GM23338 (cell line): Measurements from ENCODE around the gene SMAP2. TPM values are rescaled to one million over a fixed set of nuclear protein-coding genes. Genes with fewer than 3 reads are reported as not detected.

Experiments
- ATAC-seq: fragments of 200-7000 bp; cut with Tn5 transposase; 3 replicates; pipeline ENCODE4 v1.9.1; 2020
- DNase-seq: peaks from one replicate; pipeline ENCODE4 v3.0.0-alpha.2; 2015; ENCODE audit warnings: low spot score
- H2AFZ ChIP-seq: fragments of 200-600 bp; sonication (generic); 2 replicates; pipeline ENCODE4 v1.8.0; 2016; ENCODE audit warnings: antibody characterized with exemption, mild to moderate bottlenecking, moderate library complexity
- H3F3A ChIP-seq: fragments of 200-600 bp; sonication (generic); replicated peaks from 2 replicates; pipeline ENCODE4 v1.8.0; 2017; ENCODE audit warnings: antibody characterized with exemption, mixed run types, low read depth
- H3K27ac ChIP-seq: fragments of 200-600 bp; sonication (generic); 2 replicates; pipeline ENCODE4 v1.6.1; 2016; ENCODE audit warnings: low read depth
- H3K27me3 ChIP-seq: fragments of 200-600 bp; sonication (generic); 2 replicates; pipeline ENCODE4 v1.8.0; 2016; ENCODE audit warnings: mild to moderate bottlenecking, mixed run types, moderate library complexity; ENCODE audit not compliant: insufficient read depth
- H3K36me3 ChIP-seq: fragments of 200-600 bp; sonication (generic); 2 replicates; pipeline ENCODE4 v1.8.0; 2016; ENCODE audit warnings: mild to moderate bottlenecking; ENCODE audit not compliant: insufficient read depth
- H3K4me1 ChIP-seq: fragments of 200-600 bp; sonication (generic); 2 replicates; pipeline ENCODE4 v1.8.0; 2016; ENCODE audit warnings: mild to moderate bottlenecking, moderate library complexity; ENCODE audit not compliant: insufficient read depth
- H3K4me2 ChIP-seq: fragments of 200-600 bp; sonication (generic); 2 replicates; pipeline ENCODE4 v1.7.1; 2017; ENCODE audit warnings: mixed run types
- H3K4me3 ChIP-seq: fragments of 200-600 bp; sonication (generic); 2 replicates; pipeline ENCODE4 v1.6.1; 2016; ENCODE audit warnings: mixed run types
- H3K79me2 ChIP-seq: fragments of 200-600 bp; sonication (generic); replicated peaks from 2 replicates; pipeline ENCODE4 v1.8.0; 2017; ENCODE audit warnings: mild to moderate bottlenecking; ENCODE audit not compliant: insufficient read depth
- H3K9me2 ChIP-seq: fragments of 200-600 bp; sonication (generic); 2 replicates; pipeline ENCODE4 v1.8.0; 2017; ENCODE audit not compliant: insufficient read depth
- H4K20me1 ChIP-seq: fragments of 200-600 bp; sonication (generic); replicated peaks from 2 replicates; pipeline ENCODE4 v1.8.0; 2017; ENCODE audit warnings: mild to moderate bottlenecking; ENCODE audit not compliant: insufficient read depth
- H3K27ac Mint-ChIP-seq: 2 replicates; pipeline ENCODE4 v1.8.0; 2020; ENCODE audit warnings: inconsistent platforms, mild to moderate bottlenecking, moderate library complexity, mixed read lengths
- H3K27me3 Mint-ChIP-seq: 3 replicates; pipeline ENCODE4 v1.8.0; 2022; ENCODE audit warnings: low read depth, mild to moderate bottlenecking, moderate library complexity, mixed read lengths, inconsistent platforms; ENCODE audit not compliant: insufficient read depth, poor library complexity
- H3K36me3 Mint-ChIP-seq: 3 replicates; pipeline ENCODE4 v1.8.0; 2021; ENCODE audit warnings: low read depth, mild to moderate bottlenecking, inconsistent platforms, moderate library complexity, mixed read lengths
- H3K4me1 Mint-ChIP-seq: 3 replicates; pipeline ENCODE4 v1.8.0; 2020; ENCODE audit warnings: mild to moderate bottlenecking, inconsistent platforms, mixed read lengths
- H3K4me3 Mint-ChIP-seq: 3 replicates; pipeline ENCODE4 v1.8.0; 2021; ENCODE audit warnings: moderate library complexity, mild to moderate bottlenecking, inconsistent platforms, mixed read lengths
- H3K9me3 Mint-ChIP-seq: 3 replicates; pipeline ENCODE4 v1.8.0; 2020; ENCODE audit warnings: moderate library complexity, mild to moderate bottlenecking, inconsistent platforms, mixed read lengths
- CREB1 ChIP-seq: fragments of 250-450 bp; sonication (Bioruptor Pico); IDR thresholded peaks from 2 replicates; pipeline ENCODE4 v1.5.0; 2020; ENCODE audit warnings: low read depth, mild to moderate bottlenecking, moderate library complexity
- EZH2 ChIP-seq: fragments of 200-600 bp; sonication (generic); IDR thresholded peaks from one replicate; pipeline ENCODE4 v1.8.0; 2017; ENCODE audit warnings: antibody characterized with exemption, mild to moderate bottlenecking, low read depth; ENCODE audit not compliant: unreplicated experiment
- EZH2phosphoT487 ChIP-seq: fragments of 200-600 bp; sonication (generic); IDR thresholded peaks from one replicate; pipeline ENCODE4 v1.8.1; 2018; ENCODE audit warnings: antibody characterized with exemption; ENCODE audit not compliant: unreplicated experiment
- JUNB ChIP-seq: IDR thresholded peaks from one replicate; pipeline ENCODE4 v1.6.1; 2016; ENCODE audit warnings: antibody characterized with exemption; ENCODE audit not compliant: unreplicated experiment
- NANOG ChIP-seq: IDR thresholded peaks from 2 replicates; pipeline ENCODE4 v1.6.1; 2016; ENCODE audit warnings: antibody characterized with exemption, borderline replicate concordance
- POLR2AphosphoS5 ChIP-seq: IDR thresholded peaks from 2 replicates; pipeline ENCODE4 v1.6.1; 2016; ENCODE audit warnings: antibody characterized with exemption, low read depth
- STAT1 ChIP-seq: IDR thresholded peaks from one replicate; pipeline ENCODE4 v1.6.1; 2016; ENCODE audit warnings: antibody characterized with exemption; ENCODE audit not compliant: unreplicated experiment
- ZNF114 ChIP-seq: fragments of 250-450 bp; sonication (Bioruptor Pico); IDR thresholded peaks from 2 replicates; pipeline ENCODE4 v1.5.0; 2020; ENCODE audit warnings: mild to moderate bottlenecking, moderate library complexity
- ZNF331 ChIP-seq: fragments of 250-450 bp; sonication (Bioruptor Pico); IDR thresholded peaks from 2 replicates; pipeline ENCODE4 v1.5.0; 2020; ENCODE audit warnings: low read depth, mild to moderate bottlenecking, moderate library complexity
- polyA plus RNA-seq: library from polyadenylated mRNA; unstranded; fragments of >200 nt; fragmentation: Nextera tagmentation; extraction: Ambion mirVana; gene quantifications from 2 replicates; pipeline ENCODE4 v1.2.1, GENCODE V29; 2016
- total RNA-seq: library from RNA; depleted of rRNA; stranded (reverse); fragments of >200 nt; shearing (Covaris generic); gene quantifications from 2 replicates; pipeline ENCODE4 v1.2.3, GENCODE V29; 2014
- TF ChIP-seq, protein P1 (sequence below): IDR thresholded peaks from 2 replicates; pipeline ENCODE4 v1.6.1; 2016; ENCODE audit warnings: antibody characterized with exemption
- TF ChIP-seq, protein P2 (sequence below): IDR thresholded peaks from one replicate; pipeline ENCODE4 v1.6.1; 2018; ENCODE audit warnings: antibody characterized with exemption; ENCODE audit not compliant: unreplicated experiment
- TF ChIP-seq, protein P3 (sequence below): fragments of 250-450 bp; sonication (Bioruptor Pico); IDR thresholded peaks from 2 replicates; pipeline ENCODE4 v1.5.0; 2020; ENCODE audit warnings: mild to moderate bottlenecking, moderate library complexity
- TF ChIP-seq, protein P4 (sequence below), 2 experiments: fragments of 200-600 bp in 1 of 2; sonication (generic) in 1 of 2; conservative IDR thresholded peaks; 2 replicates each; pipeline versions ENCODE4 v1.5.1 to v1.6.1; 2016 to 2017; ENCODE audit warnings: antibody characterized with exemption in 2 of 2, low read depth in 2 of 2, mild to moderate bottlenecking in 2 of 2, moderate library complexity in 1 of 2

The SMAP2 gene
- total and polyA plus RNA-seq, 2 experiments from 2014 or later = 2.9 to 4.8 TPM

DNA sequence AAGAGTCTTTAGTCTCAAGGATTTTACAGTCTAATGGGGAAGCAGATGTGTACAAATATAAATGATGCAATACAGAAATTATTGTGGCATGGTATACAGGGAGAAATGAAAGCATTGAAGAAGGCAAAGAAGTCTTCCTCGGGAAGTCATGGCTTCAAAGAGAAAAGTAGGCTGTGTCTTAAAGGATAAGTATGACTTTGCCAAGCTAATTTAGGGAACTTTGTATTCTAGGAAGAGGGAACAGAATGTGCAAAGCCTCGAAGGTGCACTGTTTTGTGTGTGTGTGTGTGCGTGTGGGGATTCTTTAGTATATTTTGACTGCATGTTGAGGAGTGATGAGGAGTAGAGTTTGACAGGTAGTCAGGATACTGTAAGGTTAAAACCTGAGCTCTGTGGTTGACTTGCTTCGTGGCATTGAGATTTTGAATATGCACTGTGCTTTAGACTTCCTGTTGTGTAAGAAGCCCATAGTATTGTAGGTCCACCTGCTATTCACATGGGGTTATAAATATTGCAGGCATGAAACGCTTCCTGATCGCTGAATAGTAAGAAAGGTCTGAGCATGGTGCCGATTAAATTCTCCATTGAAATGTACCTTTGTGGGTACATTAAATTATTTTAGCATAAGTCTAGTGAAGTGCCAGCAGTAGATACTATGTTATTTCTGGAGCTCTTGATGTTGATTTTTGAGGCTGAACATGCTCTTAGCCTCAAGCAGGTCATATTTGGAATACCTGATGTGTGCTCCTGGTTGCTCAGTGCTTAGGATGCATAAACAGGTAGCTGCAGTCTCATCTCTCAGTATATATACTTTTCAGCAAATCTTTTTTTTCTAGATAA, 8.0 kb downstream of the SMAP2 start:
- H3K4me1 ChIP-seq = no peaks in the 10 kb centered on the region
- no peak for DNase-seq
- H3K4me2 ChIP-seq = no peak overlapping the region
- H4K20me1 ChIP-seq = peaks cover 6% of the 10 kb centered on the region; the same call in 1 of the 2 replicates
- no peak for ATAC-seq
- Mint-ChIP-seq H3K27ac (no peak overlapping the region), H3K36me3 (no peaks in the 10 kb centered on the region), H3K9me3 (no peaks in the 10 kb centered on the region), H3K4me3 (no peak overlapping the region), H3K27me3 (no peaks in the 10 kb centered on the region), H3K4me1 (peaks cover 19% of the 10 kb centered on the region)
- no peaks in the 10 kb centered on the region for H3K27me3 ChIP-seq
- no peak overlapping the region for H3K27ac ChIP-seq
- no peak overlapping the region for H3K4me3 ChIP-seq
- no peaks in the 10 kb centered on the region; the same call in none of the 2 replicates for H3K79me2 ChIP-seq
- no peaks in the 10 kb centered on the region for H3F3A ChIP-seq
- TF ChIP-seq POLR2AphosphoS5 (no peak), EZH2 (no peak), NANOG (no peak), ZNF114 (CRISPR knock-in tag) (no peak), EZH2phosphoT487 (no peak), JUNB (no peak), CREB1 (CRISPR knock-in tag) (no peak), ZNF331 (no peak), STAT1 (no peak)
- TF ChIP-seq, protein P1, sequence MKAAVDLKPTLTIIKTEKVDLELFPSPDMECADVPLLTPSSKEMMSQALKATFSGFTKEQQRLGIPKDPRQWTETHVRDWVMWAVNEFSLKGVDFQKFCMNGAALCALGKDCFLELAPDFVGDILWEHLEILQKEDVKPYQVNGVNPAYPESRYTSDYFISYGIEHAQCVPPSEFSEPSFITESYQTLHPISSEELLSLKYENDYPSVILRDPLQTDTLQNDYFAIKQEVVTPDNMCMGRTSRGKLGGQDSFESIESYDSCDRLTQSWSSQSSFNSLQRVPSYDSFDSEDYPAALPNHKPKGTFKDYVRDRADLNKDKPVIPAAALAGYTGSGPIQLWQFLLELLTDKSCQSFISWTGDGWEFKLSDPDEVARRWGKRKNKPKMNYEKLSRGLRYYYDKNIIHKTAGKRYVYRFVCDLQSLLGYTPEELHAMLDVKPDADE = no peak
- TF ChIP-seq, protein P2, sequence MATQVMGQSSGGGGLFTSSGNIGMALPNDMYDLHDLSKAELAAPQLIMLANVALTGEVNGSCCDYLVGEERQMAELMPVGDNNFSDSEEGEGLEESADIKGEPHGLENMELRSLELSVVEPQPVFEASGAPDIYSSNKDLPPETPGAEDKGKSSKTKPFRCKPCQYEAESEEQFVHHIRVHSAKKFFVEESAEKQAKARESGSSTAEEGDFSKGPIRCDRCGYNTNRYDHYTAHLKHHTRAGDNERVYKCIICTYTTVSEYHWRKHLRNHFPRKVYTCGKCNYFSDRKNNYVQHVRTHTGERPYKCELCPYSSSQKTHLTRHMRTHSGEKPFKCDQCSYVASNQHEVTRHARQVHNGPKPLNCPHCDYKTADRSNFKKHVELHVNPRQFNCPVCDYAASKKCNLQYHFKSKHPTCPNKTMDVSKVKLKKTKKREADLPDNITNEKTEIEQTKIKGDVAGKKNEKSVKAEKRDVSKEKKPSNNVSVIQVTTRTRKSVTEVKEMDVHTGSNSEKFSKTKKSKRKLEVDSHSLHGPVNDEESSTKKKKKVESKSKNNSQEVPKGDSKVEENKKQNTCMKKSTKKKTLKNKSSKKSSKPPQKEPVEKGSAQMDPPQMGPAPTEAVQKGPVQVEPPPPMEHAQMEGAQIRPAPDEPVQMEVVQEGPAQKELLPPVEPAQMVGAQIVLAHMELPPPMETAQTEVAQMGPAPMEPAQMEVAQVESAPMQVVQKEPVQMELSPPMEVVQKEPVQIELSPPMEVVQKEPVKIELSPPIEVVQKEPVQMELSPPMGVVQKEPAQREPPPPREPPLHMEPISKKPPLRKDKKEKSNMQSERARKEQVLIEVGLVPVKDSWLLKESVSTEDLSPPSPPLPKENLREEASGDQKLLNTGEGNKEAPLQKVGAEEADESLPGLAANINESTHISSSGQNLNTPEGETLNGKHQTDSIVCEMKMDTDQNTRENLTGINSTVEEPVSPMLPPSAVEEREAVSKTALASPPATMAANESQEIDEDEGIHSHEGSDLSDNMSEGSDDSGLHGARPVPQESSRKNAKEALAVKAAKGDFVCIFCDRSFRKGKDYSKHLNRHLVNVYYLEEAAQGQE = no peak
- TF ChIP-seq, protein P3, sequence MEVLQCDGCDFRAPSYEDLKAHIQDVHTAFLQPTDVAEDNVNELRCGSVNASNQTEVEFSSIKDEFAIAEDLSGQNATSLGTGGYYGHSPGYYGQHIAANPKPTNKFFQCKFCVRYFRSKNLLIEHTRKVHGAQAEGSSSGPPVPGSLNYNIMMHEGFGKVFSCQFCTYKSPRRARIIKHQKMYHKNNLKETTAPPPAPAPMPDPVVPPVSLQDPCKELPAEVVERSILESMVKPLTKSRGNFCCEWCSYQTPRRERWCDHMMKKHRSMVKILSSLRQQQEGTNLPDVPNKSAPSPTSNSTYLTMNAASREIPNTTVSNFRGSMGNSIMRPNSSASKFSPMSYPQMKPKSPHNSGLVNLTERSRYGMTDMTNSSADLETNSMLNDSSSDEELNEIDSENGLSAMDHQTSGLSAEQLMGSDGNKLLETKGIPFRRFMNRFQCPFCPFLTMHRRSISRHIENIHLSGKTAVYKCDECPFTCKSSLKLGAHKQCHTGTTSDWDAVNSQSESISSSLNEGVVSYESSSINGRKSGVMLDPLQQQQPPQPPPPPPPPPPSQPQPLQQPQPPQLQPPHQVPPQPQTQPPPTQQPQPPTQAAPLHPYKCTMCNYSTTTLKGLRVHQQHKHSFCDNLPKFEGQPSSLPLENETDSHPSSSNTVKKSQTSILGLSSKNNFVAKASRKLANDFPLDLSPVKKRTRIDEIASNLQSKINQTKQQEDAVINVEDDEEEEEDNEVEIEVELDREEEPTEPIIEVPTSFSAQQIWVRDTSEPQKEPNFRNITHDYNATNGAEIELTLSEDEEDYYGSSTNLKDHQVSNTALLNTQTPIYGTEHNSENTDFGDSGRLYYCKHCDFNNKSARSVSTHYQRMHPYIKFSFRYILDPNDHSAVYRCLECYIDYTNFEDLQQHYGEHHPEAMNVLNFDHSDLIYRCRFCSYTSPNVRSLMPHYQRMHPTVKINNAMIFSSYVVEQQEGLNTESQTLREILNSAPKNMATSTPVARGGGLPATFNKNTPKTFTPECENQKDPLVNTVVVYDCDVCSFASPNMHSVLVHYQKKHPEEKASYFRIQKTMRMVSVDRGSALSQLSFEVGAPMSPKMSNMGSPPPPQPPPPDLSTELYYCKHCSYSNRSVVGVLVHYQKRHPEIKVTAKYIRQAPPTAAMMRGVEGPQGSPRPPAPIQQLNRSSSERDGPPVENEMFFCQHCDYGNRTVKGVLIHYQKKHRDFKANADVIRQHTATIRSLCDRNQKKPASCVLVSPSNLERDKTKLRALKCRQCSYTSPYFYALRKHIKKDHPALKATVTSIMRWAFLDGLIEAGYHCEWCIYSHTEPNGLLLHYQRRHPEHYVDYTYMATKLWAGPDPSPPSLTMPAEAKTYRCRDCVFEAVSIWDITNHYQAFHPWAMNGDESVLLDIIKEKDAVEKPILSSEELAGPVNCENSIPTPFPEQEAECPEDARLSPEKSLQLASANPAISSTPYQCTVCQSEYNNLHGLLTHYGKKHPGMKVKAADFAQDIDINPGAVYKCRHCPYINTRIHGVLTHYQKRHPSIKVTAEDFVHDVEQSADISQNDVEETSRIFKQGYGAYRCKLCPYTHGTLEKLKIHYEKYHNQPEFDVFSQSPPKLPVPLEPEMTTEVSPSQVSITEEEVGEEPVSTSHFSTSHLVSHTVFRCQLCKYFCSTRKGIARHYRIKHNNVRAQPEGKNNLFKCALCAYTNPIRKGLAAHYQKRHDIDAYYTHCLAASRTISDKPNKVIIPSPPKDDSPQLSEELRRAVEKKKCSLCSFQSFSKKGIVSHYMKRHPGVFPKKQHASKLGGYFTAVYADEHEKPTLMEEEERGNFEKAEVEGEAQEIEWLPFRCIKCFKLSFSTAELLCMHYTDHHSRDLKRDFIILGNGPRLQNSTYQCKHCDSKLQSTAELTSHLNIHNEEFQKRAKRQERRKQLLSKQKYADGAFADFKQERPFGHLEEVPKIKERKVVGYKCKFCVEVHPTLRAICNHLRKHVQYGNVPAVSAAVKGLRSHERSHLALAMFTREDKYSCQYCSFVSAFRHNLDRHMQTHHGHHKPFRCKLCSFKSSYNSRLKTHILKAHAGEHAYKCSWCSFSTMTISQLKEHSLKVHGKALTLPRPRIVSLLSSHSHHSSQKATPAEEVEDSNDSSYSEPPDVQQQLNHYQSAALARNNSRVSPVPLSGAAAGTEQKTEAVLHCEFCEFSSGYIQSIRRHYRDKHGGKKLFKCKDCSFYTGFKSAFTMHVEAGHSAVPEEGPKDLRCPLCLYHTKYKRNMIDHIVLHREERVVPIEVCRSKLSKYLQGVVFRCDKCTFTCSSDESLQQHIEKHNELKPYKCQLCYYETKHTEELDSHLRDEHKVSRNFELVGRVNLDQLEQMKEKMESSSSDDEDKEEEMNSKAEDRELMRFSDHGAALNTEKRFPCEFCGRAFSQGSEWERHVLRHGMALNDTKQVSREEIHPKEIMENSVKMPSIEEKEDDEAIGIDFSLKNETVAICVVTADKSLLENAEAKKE (CRISPR knock-in tag) = no peak
- TF ChIP-seq, protein P4, sequence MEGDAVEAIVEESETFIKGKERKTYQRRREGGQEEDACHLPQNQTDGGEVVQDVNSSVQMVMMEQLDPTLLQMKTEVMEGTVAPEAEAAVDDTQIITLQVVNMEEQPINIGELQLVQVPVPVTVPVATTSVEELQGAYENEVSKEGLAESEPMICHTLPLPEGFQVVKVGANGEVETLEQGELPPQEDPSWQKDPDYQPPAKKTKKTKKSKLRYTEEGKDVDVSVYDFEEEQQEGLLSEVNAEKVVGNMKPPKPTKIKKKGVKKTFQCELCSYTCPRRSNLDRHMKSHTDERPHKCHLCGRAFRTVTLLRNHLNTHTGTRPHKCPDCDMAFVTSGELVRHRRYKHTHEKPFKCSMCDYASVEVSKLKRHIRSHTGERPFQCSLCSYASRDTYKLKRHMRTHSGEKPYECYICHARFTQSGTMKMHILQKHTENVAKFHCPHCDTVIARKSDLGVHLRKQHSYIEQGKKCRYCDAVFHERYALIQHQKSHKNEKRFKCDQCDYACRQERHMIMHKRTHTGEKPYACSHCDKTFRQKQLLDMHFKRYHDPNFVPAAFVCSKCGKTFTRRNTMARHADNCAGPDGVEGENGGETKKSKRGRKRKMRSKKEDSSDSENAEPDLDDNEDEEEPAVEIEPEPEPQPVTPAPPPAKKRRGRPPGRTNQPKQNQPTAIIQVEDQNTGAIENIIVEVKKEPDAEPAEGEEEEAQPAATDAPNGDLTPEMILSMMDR (conservative IDR thresholded peaks at IDR 0.05; ENCODE audit: low read depth in 2 of 2) = no peak
- H2AFZ ChIP-seq = no peak overlapping the region
- H3K36me3 ChIP-seq = no peaks in the 10 kb centered on the region
- H3K9me2 ChIP-seq = no peaks in the 10 kb centered on the region
